GM21447 (cell line): ENCODE data around the gene TK1.
"Not testable (repeated sequence)": the region's sequence is repeated elsewhere in the genome, so short reads cannot be mapped to it uniquely, and the experiment has no call there.

Source experiments
- ATAC-seq: cut with Tn5 transposase; IDR thresholded peaks from one replicate; pipeline ENCODE4 v1.9.1; 2021; ENCODE audit not compliant: unreplicated experiment

Gene TK1

GRCh38 chr17:78180083-78180482 is 6.8 kb downstream of the TK1 start:
- ATAC-seq = no peak

DNA sequence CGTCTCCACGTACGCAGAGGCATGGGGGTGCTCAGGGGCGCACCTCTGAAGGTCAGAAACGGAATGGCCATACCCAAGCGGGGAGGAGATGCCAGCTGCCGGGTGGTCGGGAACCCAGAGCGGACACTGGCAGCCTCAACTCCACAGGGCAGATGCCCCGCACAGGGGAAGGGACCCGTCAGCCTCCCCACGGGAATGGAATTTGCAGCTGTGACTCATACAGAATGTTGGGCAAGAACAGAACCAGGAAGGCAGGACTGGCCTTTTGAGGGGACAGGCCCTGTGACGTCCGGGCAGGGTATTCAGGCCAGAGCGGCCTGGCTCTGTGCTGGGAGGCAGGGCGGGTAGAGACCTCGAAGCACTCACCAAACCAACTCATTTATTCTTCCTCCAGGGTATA is 7.5 kb downstream of the TK1 start:
- ATAC-seq = no peak

DNA sequence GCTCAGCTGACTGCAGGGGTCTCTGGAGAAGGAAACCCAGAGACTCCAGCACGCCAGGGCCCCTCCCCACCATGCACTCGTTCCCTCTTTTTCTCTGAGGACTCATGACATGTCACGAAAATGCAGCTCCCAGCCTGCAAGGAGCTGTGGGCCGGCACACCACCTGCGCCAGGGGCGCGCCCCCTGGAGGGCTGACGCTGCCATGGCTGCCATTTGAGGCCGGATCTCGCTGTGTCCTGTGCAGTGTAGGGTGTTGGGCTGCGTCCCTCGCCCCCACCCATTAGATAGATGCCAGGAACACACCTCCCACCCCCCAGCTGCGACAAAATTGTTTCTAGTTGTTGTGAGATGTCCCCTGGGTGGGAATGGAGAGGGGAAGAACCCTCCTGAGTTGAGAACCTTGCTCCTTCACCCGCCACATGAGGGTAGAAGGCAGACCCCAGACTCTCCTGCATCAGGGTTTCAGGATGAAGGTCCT is 10.3 kb downstream of the TK1 start:
- no peak for ATAC-seq

- no peak for ATAC-seq
Observed at GRCh38 chr17:78175643-78175981, 11.2 kb downstream of the TK1 start.

DNA sequence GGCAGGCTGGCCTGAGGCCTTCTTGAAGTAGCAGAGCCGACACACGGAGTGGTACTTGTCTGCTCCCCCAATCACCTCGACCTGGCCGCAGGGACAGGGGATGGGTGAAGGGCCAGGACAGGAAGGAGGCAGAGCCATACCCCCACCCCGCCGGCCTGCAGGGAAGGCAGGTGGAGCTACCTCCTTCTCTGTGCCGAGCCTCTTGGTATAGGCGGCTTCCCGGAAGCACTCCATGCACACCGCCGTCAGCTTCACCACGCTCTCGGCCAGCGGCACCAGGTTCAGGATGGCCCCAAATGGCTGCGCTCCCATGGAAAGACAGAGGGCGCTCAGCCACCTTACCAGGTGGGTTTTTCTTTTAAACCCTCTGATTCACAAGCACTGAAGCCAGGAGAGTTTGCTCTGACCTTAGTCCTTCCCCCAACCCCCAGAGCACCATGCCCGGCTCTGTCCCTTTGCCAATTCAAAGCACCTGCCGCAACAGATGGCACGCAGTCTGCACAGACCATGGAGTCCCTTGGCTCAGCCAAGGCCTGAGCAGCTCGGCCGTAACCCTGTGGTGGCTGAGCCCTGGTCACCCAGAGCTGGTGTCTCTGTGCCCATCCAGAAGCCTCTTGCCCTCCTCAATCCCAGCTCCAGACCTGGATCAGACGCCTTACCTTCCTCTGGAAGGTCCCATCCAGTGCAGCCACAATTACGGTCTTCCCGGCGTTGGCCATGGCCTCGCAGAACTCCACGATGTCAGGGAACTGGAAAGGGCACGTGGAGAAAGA is 11.8 kb downstream of the TK1 start:
- no peak for ATAC-seq

DNA sequence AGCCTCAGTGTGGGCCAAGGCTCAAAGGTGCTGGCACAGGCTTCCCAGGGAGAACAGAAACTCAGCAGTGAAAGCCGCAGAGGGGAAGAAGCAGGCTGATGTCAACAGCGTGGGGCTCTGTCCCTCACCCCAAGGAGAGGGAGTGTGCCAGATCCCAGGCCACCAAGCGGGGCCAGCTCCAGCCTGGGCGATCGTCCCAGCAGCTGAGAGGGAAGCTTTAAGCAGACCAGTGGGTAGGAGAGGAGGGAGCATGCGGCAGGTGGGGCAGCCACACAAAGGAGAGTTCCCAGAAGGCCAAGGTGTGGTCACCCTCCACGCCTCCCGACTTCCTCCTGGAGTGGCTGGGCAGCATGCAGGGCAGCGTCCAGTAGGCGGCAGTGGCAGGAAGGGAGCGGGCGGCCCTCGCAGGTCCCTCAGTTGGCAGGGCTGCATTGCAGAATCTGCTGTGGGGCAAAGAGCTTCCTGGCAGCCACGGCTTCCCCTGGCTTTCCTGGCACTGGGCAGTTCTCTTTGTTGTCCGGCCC is 12.4 kb downstream of the TK1 start:
- ATAC-seq = no peak

DNA sequence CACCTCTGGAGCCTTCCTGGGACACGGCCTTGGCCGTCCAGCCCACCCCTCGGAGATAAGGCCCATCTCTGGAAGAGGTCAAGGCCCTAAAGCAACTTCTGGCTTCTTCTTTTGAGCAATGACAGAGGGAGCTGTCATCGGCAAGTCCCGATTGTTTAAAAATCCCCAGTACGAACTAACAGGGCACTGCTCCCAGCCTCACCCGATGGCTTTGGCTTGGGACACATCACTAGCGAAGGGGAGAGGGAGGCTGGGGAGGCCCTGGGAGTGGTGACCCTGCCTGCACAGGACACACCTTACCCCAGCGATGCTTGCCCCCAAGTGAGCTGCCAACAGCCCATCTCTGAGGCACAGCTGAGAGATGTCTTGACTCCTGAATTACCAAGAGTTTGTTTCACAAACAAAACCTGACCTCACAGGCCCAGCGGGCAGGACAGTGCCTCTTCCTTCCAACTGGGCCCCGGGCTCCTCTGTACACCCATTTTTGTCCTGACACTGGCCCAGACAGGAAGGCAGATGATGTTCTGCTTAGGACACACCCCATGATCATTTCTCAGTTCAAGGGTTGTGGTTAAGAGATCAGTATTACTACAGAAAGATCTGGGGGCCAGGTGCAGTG is 13.6 kb downstream of the TK1 start:
- ATAC-seq = peak; percentile 39

DNA sequence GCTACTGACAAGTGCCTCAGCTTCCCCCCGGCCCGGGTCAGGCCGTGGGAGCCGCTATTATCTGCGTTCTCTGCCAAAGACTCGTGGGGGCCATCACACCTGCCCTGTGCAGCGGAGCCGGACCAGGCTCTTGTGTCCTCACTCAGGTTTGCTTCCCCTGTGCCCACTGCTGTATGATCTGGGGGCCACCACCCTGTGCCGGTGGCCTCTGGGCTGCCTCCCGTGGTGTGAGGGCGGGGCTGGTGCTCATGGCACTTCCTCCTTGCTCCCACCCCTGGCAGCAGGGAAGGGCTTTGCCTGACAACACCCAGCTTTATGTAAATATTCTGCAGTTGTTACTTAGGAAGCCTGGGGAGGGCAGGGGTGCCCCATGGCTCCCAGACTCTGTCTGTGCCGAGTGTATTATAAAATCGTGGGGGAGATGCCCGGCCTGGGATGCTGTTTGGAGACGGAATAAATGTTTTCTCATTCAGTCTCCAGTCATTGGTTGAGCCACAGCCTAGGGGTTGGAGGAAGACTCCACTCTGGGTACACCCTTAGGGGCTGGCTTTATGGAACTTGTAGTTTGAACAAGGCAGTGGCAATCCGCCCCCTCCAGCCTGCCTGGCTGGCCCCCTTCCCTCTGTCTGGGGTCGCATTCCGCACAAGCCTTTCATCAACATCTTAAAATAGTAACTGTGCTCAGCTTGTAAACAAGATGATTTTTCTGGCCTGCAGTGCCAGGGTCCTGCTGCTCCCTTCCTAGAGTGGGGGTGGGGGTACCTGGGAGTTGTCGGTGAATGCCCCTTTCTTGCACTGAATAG is 14.4 kb downstream of the TK1 start:
- ATAC-seq = no peak

DNA sequence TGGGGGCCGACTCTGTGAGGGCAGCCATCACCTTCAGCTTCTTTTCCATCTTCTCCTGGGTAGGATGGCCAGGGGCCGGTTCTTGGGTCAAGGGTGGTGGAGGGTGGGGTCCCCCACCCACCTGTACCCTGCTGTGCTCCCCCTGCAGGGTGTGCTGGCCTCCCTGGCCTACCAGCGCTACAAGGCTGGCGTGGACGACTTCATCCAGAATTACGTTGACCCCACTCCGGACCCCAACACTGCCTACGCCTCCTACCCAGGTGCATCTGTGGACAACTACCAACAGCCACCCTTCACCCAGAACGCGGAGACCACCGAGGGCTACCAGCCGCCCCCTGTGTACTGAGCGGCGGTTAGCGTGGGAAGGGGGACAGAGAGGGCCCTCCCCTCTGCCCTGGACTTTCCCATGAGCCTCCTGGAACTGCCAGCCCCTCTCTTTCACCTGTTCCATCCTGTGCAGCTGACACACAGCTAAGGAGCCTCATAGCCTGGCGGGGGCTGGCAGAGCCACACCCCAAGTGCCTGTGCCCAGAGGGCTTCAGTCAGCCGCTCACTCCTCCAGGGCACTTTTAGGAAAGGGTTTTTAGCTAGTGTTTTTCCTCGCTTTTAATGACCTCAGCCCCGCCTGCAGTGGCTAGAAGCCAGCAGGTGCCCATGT is 15.1 kb downstream of the TK1 start:
- ATAC-seq = not testable (repeated sequence)

DNA sequence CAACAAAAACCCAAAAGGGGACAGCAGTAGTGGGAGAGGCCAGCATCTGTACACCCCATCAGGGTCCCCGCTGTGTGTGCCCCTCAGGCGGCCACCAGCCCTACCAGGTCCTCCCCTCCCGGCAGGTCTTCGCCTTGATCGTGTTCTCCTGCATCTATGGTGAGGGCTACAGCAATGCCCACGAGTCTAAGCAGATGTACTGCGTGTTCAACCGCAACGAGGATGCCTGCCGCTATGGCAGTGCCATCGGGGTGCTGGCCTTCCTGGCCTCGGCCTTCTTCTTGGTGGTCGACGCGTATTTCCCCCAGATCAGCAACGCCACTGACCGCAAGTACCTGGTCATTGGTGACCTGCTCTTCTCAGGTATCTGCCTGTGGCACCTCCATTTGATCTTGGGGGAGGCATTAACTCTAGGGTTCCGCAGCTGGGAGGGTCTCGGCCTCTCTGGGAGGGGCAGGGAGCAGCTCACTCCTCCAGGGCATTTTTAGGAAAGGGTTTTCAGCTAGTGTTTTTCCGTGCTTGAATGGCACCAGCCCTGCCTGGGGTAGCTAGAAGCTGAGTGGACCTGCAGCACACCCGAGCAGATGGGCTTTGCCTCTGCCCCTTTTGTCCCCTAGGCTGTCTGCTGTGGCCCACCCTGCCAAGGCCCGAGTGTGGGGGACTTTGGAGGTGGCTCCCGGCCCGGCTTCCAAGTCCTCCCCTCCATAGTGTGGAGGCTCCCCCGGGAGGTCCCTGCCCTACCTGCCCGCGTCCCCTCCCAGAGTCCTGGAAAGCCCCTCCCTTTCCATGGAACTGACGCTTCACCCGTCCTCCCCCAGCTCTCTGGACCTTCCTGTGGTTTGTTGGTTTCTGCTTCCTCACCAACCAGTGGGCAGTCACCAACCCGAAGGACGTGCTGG is 15.9 kb downstream of the TK1 start:
- no peak for ATAC-seq

- ATAC-seq = no peak
Observed at GRCh38 chr17:78168903-78169793, 17.7 kb downstream of the TK1 start.

GRCh38 chr17:78168242-78168902 is 18.5 kb downstream of the TK1 start, which contains the start of gene SYNGR2:
Gene SYNGR2, plus strand, starts transcription at chr17:78168581. Its CDS starts 36 bp downstream, at chr17:78168617.
- peak; percentile 42 for ATAC-seq

DNA sequence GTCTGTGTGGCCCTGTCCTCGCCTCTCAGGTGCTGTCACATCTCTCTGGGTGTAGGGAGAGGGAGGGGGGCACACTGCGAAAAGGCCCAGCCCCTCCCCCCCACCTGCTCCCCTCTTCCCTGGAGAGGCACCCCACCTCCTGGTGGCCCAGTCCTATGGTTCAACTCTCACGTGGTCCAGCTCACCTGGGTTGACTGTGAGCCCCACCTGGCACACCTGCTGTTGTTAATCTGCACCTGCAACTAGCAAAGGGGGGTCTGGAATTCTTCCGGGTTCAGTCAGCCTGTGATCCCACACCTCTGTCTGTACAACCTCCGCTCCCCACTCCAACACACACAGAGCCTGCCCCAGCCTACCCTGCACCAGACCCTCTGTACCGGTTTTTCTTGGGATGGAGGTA is 20.4 kb downstream of the TK1 start:
- no peak for ATAC-seq

DNA sequence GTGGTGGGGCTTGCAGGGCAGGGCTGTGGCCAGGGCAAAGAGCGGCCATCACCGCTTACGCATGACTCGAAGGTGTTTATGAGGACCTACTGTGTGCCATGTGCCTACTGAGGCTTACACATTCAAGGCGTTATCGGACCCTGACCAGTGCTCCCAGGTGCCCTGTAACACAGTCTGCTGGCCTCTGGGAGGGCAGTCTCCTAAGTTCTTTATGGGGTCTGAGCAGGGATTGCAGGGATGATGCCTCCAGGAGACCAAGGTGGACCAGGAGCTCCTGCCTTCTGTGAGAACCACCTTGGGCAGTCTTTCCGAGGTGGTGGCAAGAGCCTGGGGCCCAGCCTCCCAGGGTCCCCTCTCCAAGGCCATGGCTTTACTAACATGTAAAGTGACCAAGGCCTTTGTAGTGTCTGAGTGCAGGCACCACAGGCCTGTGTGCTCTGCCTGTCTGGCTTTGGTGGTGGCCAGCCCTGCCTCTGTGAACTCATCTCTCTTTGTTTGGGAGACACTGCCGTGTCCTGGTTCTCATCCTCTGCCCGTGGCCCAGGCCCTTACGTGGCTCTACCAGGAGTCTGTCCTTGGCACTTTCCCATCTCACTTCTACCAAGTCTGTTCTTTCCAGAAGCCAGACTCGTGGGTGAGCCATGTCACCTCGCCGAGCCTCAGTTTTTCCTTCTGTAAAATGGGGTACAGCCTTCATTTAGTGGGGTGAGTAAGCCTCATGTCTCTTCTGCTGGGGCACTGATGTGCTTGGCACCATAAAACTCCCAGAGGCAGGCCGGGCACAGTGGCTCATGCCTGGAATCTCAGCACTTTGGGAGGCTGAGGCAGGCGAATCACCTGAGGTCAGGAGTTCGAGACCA is 21.9 kb downstream of the TK1 start:
- ATAC-seq = no peak

DNA sequence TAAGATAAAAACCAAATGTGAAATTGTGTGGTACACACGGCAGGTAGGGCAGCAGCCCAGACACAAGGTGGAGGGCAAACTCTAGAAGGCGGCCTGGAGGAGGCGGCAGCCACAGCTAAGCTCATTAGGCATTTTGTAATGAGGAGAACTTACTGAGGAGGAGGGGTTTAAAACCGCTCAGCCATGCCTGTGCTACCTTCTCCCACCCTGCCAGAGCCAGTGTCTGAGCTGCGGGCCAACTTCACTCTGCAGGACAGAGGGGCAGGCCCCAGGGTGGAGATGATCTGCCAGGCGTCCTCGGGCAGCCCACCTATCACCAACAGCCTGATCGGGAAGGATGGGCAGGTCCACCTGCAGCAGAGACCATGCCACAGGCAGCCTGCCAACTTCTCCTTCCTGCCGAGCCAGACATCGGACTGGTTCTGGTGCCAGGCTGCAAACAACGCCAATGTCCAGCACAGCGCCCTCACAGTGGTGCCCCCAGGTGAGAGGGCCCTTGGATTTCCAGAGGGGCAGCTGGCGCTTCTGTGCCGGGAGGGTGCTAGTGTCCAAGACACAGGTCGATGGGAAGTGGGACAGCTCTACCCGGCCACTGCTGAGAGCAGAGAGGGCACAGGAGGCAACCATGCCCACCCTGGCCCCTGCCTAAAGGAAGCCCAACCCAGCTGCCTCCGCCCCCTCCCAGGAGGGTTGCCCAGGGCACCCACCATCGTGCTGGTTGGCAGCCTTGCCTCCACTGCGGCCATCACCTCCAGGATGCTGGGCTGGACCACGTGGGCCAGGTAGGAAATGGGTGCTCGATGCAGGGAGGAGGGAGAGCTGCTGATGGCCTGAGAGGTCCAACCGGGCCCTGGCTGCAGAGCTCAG is 22.7 kb downstream of the TK1 start:
- ATAC-seq = no peak

GRCh38 chr17:78159575-78160158 is 27.2 kb downstream of the TK1 start:
- ATAC-seq = peak; percentile 31
